ENCODE results near the gene CCRL2.

The CCRL2 gene, protein sequence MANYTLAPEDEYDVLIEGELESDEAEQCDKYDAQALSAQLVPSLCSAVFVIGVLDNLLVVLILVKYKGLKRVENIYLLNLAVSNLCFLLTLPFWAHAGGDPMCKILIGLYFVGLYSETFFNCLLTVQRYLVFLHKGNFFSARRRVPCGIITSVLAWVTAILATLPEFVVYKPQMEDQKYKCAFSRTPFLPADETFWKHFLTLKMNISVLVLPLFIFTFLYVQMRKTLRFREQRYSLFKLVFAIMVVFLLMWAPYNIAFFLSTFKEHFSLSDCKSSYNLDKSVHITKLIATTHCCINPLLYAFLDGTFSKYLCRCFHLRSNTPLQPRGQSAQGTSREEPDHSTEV

DNA sequence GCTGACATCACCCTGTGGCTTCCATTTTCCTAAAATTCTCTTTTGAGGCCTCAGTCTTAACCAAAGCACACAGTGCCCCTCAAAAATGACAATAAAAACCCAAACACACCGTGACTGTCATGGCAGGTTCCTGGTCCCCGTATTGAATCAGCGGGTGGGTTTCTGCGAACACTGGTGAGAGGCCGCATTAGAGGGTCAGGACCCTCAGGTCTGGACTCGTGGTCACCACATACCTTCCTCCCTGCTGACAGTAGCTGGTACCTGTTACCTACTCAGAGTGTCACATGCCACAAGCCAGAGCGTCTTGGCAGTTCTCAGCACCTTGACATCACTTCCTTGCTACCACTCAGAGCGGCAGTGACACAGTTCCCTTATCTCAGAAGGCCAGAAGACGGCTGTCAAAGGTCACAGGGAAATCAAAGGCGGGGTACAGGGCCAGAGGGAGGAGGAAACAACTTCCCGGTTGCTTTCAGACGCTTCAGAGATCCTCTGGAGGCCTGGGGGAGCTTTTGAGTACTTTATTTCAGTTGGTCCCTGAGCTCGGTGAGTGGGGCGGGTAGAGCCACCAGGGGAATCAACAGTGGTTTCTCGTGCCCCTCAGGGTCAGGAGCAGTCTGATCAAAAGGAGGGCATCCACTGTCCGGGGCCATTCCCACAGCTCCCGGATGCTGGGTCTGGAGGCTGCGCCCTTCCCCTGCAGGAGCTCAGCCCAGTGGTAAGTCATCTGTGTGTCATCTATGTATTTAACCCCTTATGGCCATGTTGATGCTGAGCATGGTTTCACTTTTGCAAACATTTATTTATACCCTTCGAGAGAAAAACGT lies at the start of gene CCRL2, which contains the start of gene CCR5AS:
TSS of gene CCRL2 (plus strand) at position 472 of the 824 bp plus-strand sequence. CDS start 821 bp downstream, outside the sequence.
TSS of gene CCR5AS (minus strand) at position 279 of the 824 bp plus-strand sequence.
- no peak for DNase-seq (ENCODE audit: low read depth in 2 of 2)

DNA sequence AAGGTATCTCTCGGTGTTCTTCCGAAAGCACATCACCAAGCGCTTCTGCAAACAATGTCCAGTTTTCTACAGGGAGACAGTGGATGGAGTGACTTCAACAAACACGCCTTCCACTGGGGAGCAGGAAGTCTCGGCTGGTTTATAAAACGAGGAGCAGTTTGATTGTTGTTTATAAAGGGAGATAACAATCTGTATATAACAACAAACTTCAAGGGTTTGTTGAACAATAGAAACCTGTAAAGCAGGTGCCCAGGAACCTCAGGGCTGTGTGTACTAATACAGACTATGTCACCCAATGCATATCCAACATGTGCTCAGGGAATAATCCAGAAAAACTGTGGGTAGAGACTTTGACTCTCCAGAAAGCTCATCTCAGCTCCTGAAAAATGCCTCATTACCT lies 48.6 kb upstream of the CCRL2 start:
- DNase-seq (ENCODE audit: low read depth in 2 of 2): no peak

DNA sequence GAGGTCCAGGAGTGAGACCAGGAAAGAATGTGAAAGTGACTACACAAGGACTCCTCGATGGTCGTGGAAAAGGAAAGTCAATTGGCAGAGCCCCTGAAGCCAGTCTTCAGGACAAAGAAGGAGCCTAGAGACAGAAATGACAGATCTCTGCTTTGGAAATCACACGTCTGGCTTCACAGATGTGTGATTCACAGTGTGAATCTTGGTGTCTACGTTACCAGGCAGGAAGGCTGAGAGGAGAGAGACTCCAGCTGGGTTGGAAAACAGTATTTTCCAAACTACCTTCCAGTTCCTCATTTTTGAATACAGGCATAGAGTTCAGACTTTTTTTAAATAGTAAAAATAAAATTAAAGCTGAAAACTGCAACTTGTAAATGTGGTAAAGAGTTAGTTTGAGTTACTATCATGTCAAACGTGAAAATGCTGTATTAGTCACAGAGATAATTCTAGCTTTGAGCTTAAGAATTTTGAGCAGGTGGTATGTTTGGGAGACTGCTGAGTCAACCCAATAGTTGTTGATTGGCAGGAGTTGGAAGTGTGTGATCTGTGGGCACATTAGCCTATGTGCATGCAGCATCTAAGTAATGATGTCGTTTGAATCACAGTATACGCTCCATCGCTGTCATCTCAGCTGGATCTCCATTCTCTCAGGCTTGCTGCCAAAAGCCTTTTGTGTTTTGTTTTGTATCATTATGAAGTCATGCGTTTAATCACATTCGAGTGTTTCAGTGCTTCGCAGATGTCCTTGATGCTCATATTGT lies 47.1 kb upstream of the CCRL2 start:
- DNase-seq (ENCODE audit: low read depth in 2 of 2): no peak

DNA sequence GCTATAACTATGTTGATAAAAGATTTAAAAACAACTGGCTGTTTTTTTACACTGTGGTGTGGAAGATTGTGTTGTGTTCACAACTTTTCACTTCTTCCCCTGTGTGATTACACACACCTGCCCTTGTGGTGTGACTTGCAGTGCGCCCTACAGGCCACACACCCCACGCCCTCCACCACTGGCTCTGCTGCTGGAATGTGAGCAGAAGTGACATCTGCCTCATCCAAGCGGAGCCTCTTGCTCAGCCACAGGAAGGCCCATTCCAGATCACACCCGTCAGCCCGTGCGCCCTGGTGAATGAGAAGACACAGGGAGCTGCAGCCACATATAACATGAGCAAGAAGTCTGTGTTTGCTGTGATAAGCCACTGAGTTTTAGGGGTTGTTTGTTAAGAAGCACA lies 46.2 kb upstream of the CCRL2 start:
- no peak for DNase-seq (ENCODE audit: low read depth in 2 of 2)

DNA sequence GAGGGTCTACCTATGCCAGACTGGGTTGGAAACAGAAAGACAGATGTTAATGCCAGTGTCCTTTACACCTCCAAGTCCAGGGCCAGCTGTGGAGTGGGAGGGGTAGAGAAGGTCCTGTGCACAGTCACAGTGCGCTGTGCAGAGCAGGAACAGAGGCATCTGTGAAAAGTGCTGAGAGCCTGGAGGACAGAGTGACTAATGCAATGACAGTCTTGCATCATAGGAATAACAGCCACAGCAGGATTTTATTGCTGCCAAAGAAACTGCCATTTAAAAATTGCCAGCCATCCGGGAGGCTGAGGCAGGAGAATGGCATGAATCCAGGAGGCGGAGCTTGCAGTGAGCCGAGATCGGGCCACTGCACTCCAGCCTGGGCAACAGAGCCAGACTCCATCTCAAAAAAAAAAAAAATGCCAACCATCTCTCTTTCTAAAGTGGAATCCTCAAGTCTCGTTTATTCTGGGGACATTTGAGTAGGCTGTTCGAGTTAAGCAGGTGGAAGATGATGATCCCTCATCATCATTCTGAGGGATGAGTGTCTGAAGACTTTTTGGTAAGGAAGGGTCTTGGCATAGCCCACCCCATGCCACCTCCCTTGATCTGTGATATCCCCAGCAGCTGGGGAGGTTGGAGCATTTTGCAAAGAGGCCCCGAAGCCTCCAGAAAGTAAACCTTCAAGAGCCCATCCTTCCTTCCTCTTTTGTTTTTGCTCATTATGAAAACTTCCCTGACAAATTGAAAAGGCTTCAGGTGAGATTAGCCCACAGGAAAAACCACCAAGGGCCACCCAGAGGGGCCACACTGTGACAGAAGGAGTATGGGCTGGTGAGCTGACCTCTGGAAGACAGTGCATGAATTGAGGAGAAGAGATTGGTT lies 45.4 kb upstream of the CCRL2 start:
- no peak for DNase-seq (ENCODE audit: low read depth in 2 of 2)

DNA sequence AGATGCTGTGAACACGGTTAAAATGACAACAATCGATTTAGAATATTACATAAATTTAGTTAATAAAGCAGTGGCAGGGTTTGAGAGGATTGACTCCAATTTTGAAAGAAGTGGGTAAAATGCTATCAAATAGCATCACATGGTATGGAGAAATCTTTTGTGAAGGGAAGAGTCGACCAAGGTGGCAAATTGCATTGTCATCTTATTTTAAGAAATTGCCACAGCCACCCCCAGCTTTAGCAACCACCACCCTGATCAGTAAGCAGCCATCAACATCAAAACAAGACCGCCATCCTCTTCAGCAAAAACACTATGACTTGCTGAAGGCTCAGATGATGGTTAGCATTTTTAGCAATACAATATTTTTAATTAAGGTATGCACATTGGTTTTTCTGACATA lies 42.0 kb upstream of the CCRL2 start:
- no peak for DNase-seq (ENCODE audit: low read depth in 2 of 2)

DNA sequence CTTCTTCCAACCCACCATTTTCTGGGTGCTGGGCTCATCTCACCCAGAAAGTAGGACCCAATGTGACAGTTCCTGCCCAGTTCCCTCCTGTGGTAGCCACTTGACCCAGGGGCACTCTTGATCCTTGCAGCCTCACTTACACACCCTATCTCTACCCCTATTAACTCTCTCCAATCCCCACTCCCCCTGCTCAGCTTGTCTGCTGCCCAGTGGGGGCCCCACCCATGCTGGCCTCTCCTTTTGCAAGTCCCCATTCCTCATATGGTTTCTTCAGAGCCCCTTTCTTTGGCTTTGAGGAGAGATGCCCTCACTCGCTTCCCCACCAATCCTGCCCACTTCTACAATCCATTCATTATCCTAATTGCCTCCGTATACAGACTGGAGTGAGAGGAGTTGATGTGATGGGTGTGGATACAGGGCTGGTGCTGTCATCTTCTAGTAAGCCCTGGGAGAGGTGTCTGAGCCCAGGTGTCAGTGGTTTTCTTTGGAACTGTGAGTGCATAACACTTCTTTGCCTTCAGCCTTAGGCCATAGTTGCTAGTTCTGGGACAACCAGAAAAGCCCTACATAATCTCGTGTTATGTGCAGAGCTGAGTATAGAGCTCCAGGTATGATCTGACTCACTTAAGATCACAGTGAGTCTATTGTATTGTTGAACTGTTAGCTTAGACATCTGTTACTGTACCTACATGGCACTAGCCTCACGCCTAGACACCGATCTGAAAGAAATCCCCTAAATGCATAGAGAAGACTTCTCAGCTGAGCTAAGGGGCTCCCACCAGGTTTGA lies 41.1 kb upstream of the CCRL2 start:
- DNase-seq (ENCODE audit: low read depth in 2 of 2): no peak

DNA sequence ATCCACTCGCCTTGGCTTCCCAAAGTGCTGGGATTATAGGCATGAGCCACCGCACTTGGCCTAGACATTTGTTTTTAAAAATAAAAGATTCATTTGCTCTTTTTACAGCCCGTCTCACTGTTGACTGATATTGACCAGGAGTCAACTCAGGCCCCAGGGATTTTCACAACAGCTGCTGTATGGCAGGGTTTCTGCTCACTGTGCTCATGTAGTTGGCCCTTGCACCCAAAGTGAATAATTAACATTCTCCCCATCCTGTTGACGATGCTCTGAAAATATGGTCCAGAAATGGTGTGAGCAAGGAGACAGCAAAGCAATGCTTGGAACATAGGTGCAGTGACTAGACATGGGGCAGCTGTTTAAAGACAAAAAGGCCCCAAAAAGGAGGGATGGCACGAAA lies 39.2 kb upstream of the CCRL2 start:
- no peak for DNase-seq (ENCODE audit: low read depth in 2 of 2)

DNA sequence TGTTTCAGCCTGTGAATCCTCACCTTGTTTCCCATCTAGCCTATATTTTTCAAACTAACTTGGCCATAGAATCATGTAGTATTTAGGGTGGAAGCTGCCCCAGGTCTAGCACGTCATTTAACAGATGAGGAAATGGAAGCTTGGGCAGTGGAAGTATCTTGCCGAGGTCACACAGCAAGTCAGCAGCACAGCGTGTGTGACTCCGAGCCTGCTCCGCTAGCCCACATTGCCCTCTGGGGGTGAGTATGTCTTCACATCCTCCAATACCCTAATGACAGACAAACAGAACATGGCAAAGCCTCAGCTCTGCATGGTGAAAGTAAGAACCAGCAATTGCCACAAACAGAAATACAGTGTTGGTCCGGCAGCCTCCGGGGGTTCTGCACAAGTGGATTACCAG lies 38.5 kb upstream of the CCRL2 start:
- DNase-seq (ENCODE audit: low read depth in 2 of 2): no peak

DNA sequence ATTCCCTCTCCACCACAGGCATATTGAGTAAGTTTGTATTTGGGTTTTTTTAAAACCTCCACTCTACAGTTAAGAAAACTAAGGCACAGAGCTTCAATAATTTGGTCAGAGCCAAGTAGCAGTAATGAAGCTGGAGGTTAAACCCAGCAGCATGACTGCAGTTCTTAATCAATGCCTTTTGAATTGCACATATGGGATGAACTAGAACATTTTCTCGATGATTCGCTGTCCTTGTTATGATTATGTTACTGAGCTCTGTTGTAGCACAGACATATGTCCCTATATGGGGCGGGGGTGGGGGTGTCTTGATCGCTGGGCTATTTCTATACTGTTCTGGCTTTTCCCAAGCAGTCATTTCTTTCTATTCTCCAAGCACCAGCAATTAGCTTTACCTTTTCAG lies 37.9 kb upstream of the CCRL2 start:
- no peak for DNase-seq (ENCODE audit: low read depth in 2 of 2)

DNA sequence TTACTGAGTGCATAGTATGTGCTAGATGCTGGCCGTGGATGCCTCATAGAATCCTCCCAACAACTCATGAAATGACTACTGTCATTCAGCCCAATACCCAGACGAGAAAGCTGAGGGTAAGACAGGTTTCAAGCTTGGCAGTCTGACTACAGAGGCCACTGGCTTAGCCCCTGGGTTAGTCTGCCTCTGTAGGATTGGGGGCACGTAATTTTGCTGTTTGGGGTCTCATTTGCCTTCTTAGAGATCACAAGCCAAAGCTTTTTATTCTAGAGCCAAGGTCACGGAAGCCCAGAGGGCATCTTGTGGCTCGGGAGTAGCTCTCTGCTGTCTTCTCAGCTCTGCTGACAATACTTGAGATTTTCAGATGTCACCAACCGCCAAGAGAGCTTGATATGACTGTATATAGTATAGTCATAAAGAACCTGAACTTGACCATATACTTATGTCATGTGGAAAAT lies 37.4 kb upstream of the CCRL2 start:
- DNase-seq (ENCODE audit: low read depth in 2 of 2): no peak

DNA sequence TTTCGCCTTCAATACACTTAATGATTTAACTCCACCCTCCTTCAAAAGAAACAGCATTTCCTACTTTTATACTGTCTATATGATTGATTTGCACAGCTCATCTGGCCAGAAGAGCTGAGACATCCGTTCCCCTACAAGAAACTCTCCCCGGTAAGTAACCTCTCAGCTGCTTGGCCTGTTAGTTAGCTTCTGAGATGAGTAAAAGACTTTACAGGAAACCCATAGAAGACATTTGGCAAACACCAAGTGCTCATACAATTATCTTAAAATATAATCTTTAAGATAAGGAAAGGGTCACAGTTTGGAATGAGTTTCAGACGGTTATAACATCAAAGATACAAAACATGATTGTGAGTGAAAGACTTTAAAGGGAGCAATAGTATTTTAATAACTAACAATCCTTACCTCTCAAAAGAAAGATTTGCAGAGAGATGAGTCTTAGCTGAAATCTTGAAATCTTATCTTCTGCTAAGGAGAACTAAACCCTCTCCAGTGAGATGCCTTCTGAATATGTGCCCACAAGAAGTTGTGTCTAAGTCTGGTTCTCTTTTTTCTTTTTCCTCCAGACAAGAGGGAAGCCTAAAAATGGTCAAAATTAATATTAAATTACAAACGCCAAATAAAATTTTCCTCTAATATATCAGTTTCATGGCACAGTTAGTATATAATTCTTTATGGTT lies 36.1 kb upstream of the CCRL2 start, which contains the start of gene CCR5:
TSS of gene CCR5 (plus strand) at position 108 of the 680 bp plus-strand sequence. CDS start 1,957 bp downstream, outside the sequence.
- no peak for DNase-seq (ENCODE audit: low read depth in 2 of 2)

DNA sequence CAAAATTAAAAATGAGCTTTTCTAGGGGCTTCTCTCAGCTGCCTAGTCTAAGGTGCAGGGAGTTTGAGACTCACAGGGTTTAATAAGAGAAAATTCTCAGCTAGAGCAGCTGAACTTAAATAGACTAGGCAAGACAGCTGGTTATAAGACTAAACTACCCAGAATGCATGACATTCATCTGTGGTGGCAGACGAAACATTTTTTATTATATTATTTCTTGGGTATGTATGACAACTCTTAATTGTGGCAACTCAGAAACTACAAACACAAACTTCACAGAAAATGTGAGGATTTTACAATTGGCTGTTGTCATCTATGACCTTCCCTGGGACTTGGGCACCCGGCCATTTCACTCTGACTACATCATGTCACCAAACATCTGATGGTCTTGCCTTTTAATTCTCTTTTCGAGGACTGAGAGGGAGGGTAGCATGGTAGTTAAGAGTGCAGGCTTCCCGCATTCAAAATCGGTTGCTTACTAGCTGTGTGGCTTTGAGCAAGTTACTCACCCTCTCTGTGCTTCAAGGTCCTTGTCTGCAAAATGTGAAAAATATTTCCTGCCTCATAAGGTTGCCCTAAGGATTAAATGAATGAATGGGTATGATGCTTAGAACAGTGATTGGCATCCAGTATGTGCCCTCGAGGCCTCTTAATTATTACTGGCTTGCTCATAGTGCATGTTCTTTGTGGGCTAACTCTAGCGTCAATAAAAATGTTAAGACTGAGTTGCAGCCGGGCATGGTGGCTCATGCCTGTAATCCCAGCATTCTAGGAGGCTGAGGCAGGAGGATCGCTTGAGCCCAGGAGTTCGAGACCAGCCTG lies 35.3 kb upstream of the CCRL2 start:
- DNase-seq (ENCODE audit: low read depth in 2 of 2): no peak

DNA sequence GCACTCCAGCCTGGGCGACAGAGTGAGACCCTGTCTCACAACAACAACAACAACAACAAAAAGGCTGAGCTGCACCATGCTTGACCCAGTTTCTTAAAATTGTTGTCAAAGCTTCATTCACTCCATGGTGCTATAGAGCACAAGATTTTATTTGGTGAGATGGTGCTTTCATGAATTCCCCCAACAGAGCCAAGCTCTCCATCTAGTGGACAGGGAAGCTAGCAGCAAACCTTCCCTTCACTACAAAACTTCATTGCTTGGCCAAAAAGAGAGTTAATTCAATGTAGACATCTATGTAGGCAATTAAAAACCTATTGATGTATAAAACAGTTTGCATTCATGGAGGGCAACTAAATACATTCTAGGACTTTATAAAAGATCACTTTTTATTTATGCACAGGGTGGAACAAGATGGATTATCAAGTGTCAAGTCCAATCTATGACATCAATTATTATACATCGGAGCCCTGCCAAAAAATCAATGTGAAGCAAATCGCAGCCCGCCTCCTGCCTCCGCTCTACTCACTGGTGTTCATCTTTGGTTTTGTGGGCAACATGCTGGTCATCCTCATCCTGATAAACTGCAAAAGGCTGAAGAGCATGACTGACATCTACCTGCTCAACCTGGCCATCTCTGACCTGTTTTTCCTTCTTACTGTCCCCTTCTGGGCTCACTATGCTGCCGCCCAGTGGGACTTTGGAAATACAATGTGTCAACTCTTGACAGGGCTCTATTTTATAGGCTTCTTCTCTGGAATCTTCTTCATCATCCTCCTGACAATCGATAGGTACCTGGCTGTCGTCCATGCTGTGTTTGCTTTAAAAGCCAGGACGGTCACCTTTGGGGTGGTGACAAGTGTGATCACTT lies 34.3 kb upstream of the CCRL2 start:
- no peak for DNase-seq (ENCODE audit: low read depth in 2 of 2)

DNA sequence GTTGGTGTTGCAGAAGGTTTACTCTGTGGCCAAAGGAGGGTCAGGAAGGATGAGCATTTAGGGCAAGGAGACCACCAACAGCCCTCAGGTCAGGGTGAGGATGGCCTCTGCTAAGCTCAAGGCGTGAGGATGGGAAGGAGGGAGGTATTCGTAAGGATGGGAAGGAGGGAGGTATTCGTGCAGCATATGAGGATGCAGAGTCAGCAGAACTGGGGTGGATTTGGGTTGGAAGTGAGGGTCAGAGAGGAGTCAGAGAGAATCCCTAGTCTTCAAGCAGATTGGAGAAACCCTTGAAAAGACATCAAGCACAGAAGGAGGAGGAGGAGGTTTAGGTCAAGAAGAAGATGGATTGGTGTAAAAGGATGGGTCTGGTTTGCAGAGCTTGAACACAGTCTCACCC lies 32.3 kb upstream of the CCRL2 start:
- no peak for DNase-seq (ENCODE audit: low read depth in 2 of 2)

DNA sequence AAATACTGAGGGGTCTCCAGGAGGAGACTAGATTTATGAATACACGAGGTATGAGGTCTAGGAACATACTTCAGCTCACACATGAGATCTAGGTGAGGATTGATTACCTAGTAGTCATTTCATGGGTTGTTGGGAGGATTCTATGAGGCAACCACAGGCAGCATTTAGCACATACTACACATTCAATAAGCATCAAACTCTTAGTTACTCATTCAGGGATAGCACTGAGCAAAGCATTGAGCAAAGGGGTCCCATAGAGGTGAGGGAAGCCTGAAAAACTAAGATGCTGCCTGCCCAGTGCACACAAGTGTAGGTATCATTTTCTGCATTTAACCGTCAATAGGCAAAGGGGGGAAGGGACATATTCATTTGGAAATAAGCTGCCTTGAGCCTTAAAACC lies 31.8 kb upstream of the CCRL2 start:
- no peak for DNase-seq (ENCODE audit: low read depth in 2 of 2)

DNA sequence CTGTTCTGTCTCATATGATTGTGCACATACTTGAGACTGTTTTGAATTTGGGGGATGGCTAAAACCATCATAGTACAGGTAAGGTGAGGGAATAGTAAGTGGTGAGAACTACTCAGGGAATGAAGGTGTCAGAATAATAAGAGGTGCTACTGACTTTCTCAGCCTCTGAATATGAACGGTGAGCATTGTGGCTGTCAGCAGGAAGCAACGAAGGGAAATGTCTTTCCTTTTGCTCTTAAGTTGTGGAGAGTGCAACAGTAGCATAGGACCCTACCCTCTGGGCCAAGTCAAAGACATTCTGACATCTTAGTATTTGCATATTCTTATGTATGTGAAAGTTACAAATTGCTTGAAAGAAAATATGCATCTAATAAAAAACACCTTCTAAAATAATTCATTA lies 31.2 kb upstream of the CCRL2 start:
- no peak for DNase-seq (ENCODE audit: low read depth in 2 of 2)

DNA sequence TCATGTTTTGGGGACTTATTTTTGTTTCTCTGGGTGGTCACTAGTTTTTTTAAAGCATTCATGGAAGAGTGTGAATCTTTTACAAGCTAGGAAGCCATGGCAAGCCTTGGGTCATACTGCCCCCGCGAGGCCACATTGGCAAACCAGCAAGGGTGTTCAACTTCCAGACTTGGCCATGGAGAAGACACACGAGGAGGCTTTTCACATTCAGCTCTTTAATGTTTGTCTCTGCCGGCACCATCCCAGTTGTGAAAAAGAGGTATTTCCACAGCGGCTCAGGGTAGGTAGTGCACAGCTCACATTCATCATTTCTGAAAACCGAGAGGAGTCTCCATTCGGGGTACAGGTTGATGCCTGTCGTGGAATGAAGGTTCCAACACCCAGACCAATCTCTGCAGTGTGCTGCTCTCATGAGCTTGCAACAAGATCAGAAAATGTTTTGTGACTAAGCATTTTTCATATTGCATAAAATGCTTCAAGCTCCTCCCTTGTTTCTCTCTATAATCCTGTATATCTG lies 28.6 kb upstream of the CCRL2 start:
- DNase-seq (ENCODE audit: low read depth in 2 of 2): no peak

Measured in fibroblast of skin of left biceps (primary cell).